HCT116 (cell line): ENCODE measurements around the gene LGALS7. TPM values are rescaled to one million over a fixed set of nuclear protein-coding genes. Genes with fewer than 3 reads are reported as not detected.

Experiments used
- ATAC-seq: fragments of 200-7000 bp; cut with Tn5 transposase; 2 replicates; pipeline ENCODE4 v1.9.1; 2020; ENCODE audit warnings: mild to moderate bottlenecking, moderate library complexity
- BruUV-seq: library from RNA; stranded (reverse); fragments of 400-500 nt; replicated peaks from 2 replicates; lab custom pipeline; 2021; lab: Mats Ljungman, UMichigan
- CTCF ChIA-PET: fragments of 300-600 bp; sonication (Branson Sonifier 250); formaldehyde crosslinking; loops from one replicate; lab custom pipeline; 2021; ENCODE audit warnings: antibody characterized with exemption; lab: Charles Lee
- POLR2A ChIA-PET: fragments of 300-600, 350-600 bp; sonication (Branson Sonifier 250); formaldehyde crosslinking; loops from one replicate; lab custom pipeline; 2021; ENCODE audit warnings: antibody characterized with exemption; lab: Charles Lee
- RAD21 ChIA-PET, 2 experiments: fragments of 300-600 bp; sonication (Branson Sonifier 250); formaldehyde crosslinking; loops; one replicate each; lab custom pipeline; 2023; ENCODE audit warnings: low total read pairs in 2 of 2; ENCODE audit not compliant: uncharacterized antibody in 2 of 2, unreplicated experiment in 2 of 2, low non-redundant PET in 1 of 2; lab: Charles Lee
- DNase-seq: peaks from one replicate; pipeline ENCODE4 v3.0.0-alpha.2; 2010; ENCODE audit warnings: low read depth, low spot score
- H2AFZ ChIP-seq: fragments of 200-600 bp; shearing (Covaris generic), sonication (generic); 2 replicates; pipeline ENCODE4 v1.6.1; 2017; ENCODE audit warnings: low read depth, mixed run types, mixed read lengths, antibody characterized with exemption, low read length; ENCODE audit not compliant: poor library complexity, severe bottlenecking
- H3K27ac ChIP-seq: 2 replicates; pipeline ENCODE4 v1.5.1; 2012; ENCODE audit warnings: low read depth, low read length
- H3K27me3 ChIP-seq: fragments of 200-600 bp; sonication (generic); 2 replicates; pipeline ENCODE4 v1.6.1; 2016; ENCODE audit warnings: mixed run types, low read length, mixed read lengths; ENCODE audit not compliant: insufficient read depth
- H3K36me3 ChIP-seq, 2 experiments: fragments of 200-500 bp in 1 of 2; fragments of 200-600 bp in 1 of 2; sonication (Bioruptor generic) in 1 of 2; sonication (generic) in 1 of 2; 2 replicates each; pipeline versions ENCODE4 v1.5.1 to v1.6.1; 2014 to 2016; ENCODE audit warnings: low read length in 2 of 2, inconsistent platforms in 1 of 2, mixed read lengths in 1 of 2, mixed run types in 1 of 2; ENCODE audit not compliant: insufficient read depth in 2 of 2, control insufficient read depth in 1 of 2
- H3K4me1 ChIP-seq, 2 experiments: fragments of 200-600 bp in 1 of 2; sonication (generic) in 1 of 2; 2 replicates each; pipeline versions ENCODE4 v1.5.1 to v1.6.1; 2012 to 2017; ENCODE audit warnings: low read length in 2 of 2, inconsistent platforms in 1 of 2, mild to moderate bottlenecking in 1 of 2, mixed read lengths in 1 of 2, mixed run types in 1 of 2, moderate library complexity in 1 of 2; ENCODE audit not compliant: insufficient read depth in 2 of 2, control insufficient read depth in 1 of 2
- H3K4me2 ChIP-seq: fragments of 200-600 bp; sonication (generic); 2 replicates; pipeline ENCODE4 v1.6.1; 2017; ENCODE audit warnings: mixed run types, low read length, mixed read lengths
- H3K4me3 ChIP-seq, 2 experiments: fragments of 200-600 bp in 1 of 2; sonication (generic) in 1 of 2; replicated peaks in 1 of 2; 2 replicates each; pipeline ENCODE4 v1.5.1; 2011 to 2016; ENCODE audit warnings: low read length in 2 of 2, control low read depth in 1 of 2, low read depth in 1 of 2, mild to moderate bottlenecking in 1 of 2, mixed read lengths in 1 of 2, mixed run types in 1 of 2
- H3K79me2 ChIP-seq: fragments of 200-600 bp; sonication (generic); 2 replicates; pipeline ENCODE4 v1.6.1; 2017; ENCODE audit warnings: mild to moderate bottlenecking, mixed run types, low read length, moderate library complexity, mixed read lengths; ENCODE audit not compliant: insufficient read depth
- H3K9ac ChIP-seq: fragments of 200-600 bp; sonication (generic); 2 replicates; pipeline ENCODE4 v1.6.1; 2016; ENCODE audit warnings: low read length, mixed read lengths
- H3K9me2 ChIP-seq: fragments of 200-600 bp; sonication (generic), shearing (Covaris generic); 2 replicates; pipeline ENCODE4 v1.6.1; 2017; ENCODE audit warnings: mixed run types, mild to moderate bottlenecking, moderate library complexity; ENCODE audit not compliant: insufficient read depth
- H3K9me3 ChIP-seq, 2 experiments: fragments of 200-500 bp in 1 of 2; fragments of 200-600 bp in 1 of 2; sonication (Bioruptor generic) in 1 of 2; sonication (generic) in 1 of 2; 2 replicates each; pipeline ENCODE4 v1.6.1; 2014 to 2017; ENCODE audit warnings: low read length in 2 of 2, mixed read lengths in 2 of 2, inconsistent platforms in 1 of 2, low read depth in 1 of 2, mild to moderate bottlenecking in 1 of 2, mixed run types in 1 of 2, moderate library complexity in 1 of 2; ENCODE audit not compliant: control insufficient read depth in 1 of 2, insufficient read depth in 1 of 2
- H4K20me1 ChIP-seq: fragments of 200-600 bp; sonication (generic), shearing (Covaris generic); 2 replicates; pipeline ENCODE4 v1.6.1; 2017; ENCODE audit warnings: mixed run types, mild to moderate bottlenecking, moderate library complexity; ENCODE audit not compliant: insufficient read depth
- CBX3 ChIP-seq: IDR thresholded peaks from 2 replicates; pipeline ENCODE4 v1.6.1; 2012; ENCODE audit warnings: low read depth
- CEBPB ChIP-seq: IDR thresholded peaks from 2 replicates; pipeline ENCODE4 v1.6.1; 2012; ENCODE audit warnings: low read depth
- EZH2 ChIP-seq: fragments of 200-600 bp; sonication (generic); IDR thresholded peaks from 2 replicates; pipeline ENCODE4 v1.6.1; 2017; ENCODE audit warnings: antibody characterized with exemption, mixed run types
- EZH2phosphoT487 ChIP-seq: fragments of 200-600 bp; IDR thresholded peaks from 2 replicates; pipeline ENCODE4 v1.6.1; 2018; ENCODE audit warnings: antibody characterized with exemption, borderline replicate concordance
- JUND ChIP-seq: IDR thresholded peaks from 2 replicates; pipeline ENCODE4 v1.6.1; 2012
- POLR2AphosphoS5 ChIP-seq: IDR thresholded peaks from 2 replicates; pipeline ENCODE4 v1.6.1; 2011; ENCODE audit warnings: mild to moderate bottlenecking, low read depth, low read length, moderate library complexity
- RAD21 ChIP-seq: IDR thresholded peaks from 2 replicates; pipeline ENCODE4 v1.6.1; 2012; ENCODE audit warnings: low read depth, mild to moderate bottlenecking
- SIN3A ChIP-seq: IDR thresholded peaks from 2 replicates; pipeline ENCODE4 v1.6.1; 2012; ENCODE audit warnings: low read depth
- YY1 ChIP-seq: IDR thresholded peaks from 2 replicates; pipeline ENCODE4 v1.6.1; 2011; ENCODE audit warnings: low read length, low read depth, moderate library complexity, mild to moderate bottlenecking; ENCODE audit not compliant: insufficient replicate concordance; ENCODE audit errors: extremely low read depth
- ZNF274 ChIP-seq: fragments of 200-500 bp; sonication (Bioruptor generic); IDR thresholded peaks from 2 replicates; pipeline ENCODE4 v1.6.1; 2014; ENCODE audit warnings: mild to moderate bottlenecking, low read depth, low read length, inconsistent platforms
- intact Hi-C: fragments of 100-400 bp; cut with micrococcal nuclease; formaldehyde crosslinking; loops from 2 replicates; pipeline ENCODE4 v1.10.0; 2022
- total RNA-seq: library from RNA; stranded (reverse); gene quantifications from one replicate; pipeline ENCODE4 v1.2.1, GENCODE V29; 2021; ENCODE audit not compliant: unreplicated experiment

The LGALS7 gene
- total RNA-seq, 1 experiment from 2014 or later, result not detected

DNA sequence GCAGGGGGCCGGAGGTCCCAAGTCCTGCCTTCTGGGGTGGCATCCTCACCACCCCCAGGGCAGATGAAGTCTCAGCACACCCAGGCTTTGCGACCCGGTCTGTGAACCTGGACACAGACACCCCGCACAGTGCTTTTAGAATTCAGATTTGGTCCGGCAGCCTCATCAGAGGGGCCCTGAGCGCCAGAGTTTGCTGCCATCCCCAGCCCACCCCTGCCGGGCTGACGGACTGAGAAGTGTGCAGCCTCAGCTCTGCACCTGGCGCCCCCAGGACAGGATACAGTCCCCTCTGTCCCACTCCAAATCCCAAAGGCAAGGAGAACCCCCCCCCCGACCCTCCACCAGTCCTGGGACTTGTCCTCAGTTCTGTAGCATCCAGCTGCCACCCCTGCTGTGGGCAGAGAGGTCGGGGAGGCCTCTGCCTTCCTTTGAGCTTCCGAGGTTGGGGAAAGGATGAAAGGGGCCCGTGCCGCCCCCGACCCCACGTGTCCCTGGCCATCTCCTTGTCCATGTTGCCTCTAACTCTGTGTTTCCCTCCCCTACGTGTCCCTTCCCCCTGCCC lies 45.9 kb downstream of the LGALS7 start (continued):
- TF ChIP-seq ZNF274 (no peak), JUND (no peak), RAD21 (no peak), SIN3A (no peak), POLR2AphosphoS5 (no peak), EZH2 (no peak)

- no peak for DNase-seq
- TF ChIP-seq JUND (no peak), POLR2AphosphoS5 (0 out of 2 replicates have a peak, but pooled peaks have one; percentile 11), CBX3 (no peak), EZH2phosphoT487 (no peak), RAD21 (no peak), ZNF274 (no peak), YY1 (no peak), CEBPB (no peak)
- TF ChIP-seq, all 23 proteins: peak for 1
- H3K4me3 ChIP-seq, result no peak overlapping the region
- no peak overlapping the region for H3K4me2 ChIP-seq
- H3K27ac ChIP-seq, result no peak overlapping the region
- BruUV-seq, result no TSS peak
- no peak overlapping the region for H3K9ac ChIP-seq
- ChIA-PET RAD21 (no interaction called here), POLR2A (no interaction called here), CTCF (no interaction called here)
- H4K20me1 ChIP-seq, result 0 out of 2 replicates have a peak, but pooled peaks cover 3% of the 10 kb centered on the region
- H3K4me1 ChIP-seq, result peaks cover 2 to 12% of the 10 kb centered on the region in 2 experiments; a peak in 2 of 4 replicates
- no peak for ATAC-seq
- H3K27me3 ChIP-seq, result no peaks in the 10 kb centered on the region
- no peak overlapping the region for H2AFZ ChIP-seq
- H3K36me3 ChIP-seq, result peaks cover 24 to 78% of the 10 kb centered on the region in 2 experiments; a peak in 3 of 4 replicates
- no peaks in the 10 kb centered on the region for H3K9me2 ChIP-seq
- H3K9me3 ChIP-seq, result no peaks in the 10 kb centered on the region
- H3K79me2 ChIP-seq, result peaks cover 8% of the 10 kb centered on the region; the same call in 1 of the 2 replicates
- intact Hi-C loops, result no loop called here
Measured at GRCh38 chr19:38726761-38727301, 46.5 kb downstream of the LGALS7 start.
